LNCAP (cell line): ENCODE measurements around the gene PPP1R3G.

Experiments
- CTCF ChIP-seq: fragments of 450-650 bp; IDR thresholded peaks from 2 replicates; pipeline ENCODE4 v1.5.1; 2017; ENCODE audit warnings: mild to moderate bottlenecking

Gene PPP1R3G

DNA sequence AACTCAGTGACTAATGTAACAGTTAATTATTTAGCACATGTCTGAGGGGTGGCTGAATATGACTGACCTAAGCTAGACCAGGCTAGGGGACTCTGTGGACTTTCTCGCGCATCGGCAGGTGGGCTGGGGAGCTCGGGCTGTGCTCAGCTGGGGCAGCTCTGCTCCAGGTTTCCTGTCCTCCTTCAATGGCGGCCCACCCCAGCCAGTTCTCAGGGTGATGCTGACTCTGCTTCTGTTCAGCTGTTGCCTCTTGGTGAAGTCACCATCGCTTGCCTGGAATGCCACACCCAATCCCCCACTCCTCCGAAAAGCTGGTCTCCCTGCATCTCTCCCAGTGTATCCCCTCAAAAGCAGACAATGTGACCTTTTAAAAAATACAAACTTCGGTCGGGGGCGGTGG lies 20.0 kb downstream of the PPP1R3G start:
- no peak for TF ChIP-seq CTCF

DNA sequence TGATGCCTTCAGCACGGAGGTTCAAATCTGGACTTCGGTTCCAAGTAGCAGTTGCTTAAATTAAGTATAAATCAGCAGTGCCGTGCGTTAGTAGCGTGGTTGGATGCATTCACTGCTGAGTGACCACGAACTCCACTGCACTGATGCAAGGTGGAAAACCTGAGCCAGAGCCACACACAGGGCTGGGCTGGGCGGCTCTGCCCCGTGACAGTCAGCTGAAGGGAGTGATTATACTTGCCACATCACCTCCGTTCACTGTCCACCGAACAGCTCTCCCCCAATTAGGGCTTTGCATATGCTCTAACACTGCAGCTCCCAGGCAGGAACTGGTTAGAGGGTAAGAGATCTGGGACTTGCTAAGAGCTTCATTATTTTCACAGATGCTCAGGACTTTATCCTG lies 22.2 kb downstream of the PPP1R3G start:
- TF ChIP-seq CTCF: no peak

GRCh38 chr6:5108068-5108467 lies 22.9 kb downstream of the PPP1R3G start:
- no peak for TF ChIP-seq CTCF

GRCh38 chr6:5108536-5109150 lies 23.5 kb downstream of the PPP1R3G start:
- TF ChIP-seq CTCF: no peak

GRCh38 chr6:5109436-5109835 lies 24.3 kb downstream of the PPP1R3G start:
- TF ChIP-seq CTCF: no peak

DNA sequence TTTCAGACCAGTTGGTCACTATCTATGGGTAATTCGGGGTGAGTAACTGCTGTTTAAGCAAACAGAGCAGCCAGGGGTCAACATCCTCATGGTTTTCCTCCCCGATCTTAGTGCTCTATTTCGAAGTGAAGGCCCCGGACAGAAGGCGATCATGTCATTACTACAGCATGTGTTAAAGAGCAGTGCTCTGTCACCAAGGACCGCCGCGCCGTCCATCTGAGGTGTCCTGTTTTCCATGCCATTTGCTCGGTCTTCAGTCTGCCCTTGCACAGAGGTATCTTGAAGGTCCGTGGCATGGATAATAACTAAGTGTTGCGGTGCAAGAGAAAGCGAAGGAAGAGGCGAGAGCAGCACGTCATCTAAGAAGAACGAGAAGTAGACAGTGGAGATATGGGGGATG lies 25.1 kb downstream of the PPP1R3G start:
- TF ChIP-seq CTCF: no peak

- TF ChIP-seq CTCF: no peak
Observed at GRCh38 chr6:5111626-5112025, 26.5 kb downstream of the PPP1R3G start.
